ENCODE measurements around the gene RPS6KA2. TPM values are rescaled to one million over a fixed set of nuclear protein-coding genes. Genes with fewer than 3 reads are reported as not detected.

RPS6KA2 gene
- total and polyA plus RNA-seq, 2 experiments from 2014 or later = 19.3 to 24.0 TPM

- Histone ChIP-seq H3K27me3 (no peaks in the 10 kb centered on the region), H3K4me1 (ENCODE audit: low read depth) (no peaks in the 10 kb centered on the region), H3K27ac (no peak overlapping the region), H3K4me3 (no peak overlapping the region), H3K36me3 (no peaks in the 10 kb centered on the region), H3K9me3 (ENCODE audit: low read depth) (no peaks in the 10 kb centered on the region)
- DNase-seq (ENCODE audit: low read depth in 1 of 2, low spot score in 1 of 2) = peak in 1 of 2 donors; percentile 12
- no peak for TF ChIP-seq CTCF (IDR thresholded peaks at IDR 0.05; ENCODE audit: low read depth, low read length)
Measured at GRCh38 chr6:166579237-166579850, 47.7 kb downstream of the RPS6KA2 start.

- H3K27me3 ChIP-seq = no peaks in the 10 kb centered on the region
- H3K36me3 ChIP-seq = no peaks in the 10 kb centered on the region
- no peak for TF ChIP-seq CTCF (IDR thresholded peaks at IDR 0.05; ENCODE audit: low read depth, low read length)
- no peaks in the 10 kb centered on the region for H3K4me1 ChIP-seq (ENCODE audit: low read depth)
- H3K9me3 ChIP-seq (ENCODE audit: low read depth) = no peaks in the 10 kb centered on the region
- H3K4me3 ChIP-seq = no peak overlapping the region
- H3K27ac ChIP-seq = no peak overlapping the region
- DNase-seq (ENCODE audit: low read depth in 1 of 2, low spot score in 1 of 2) = no peak
Measured at GRCh38 chr6:166578536-166579236, 48.4 kb downstream of the RPS6KA2 start.

GRCh38 chr6:166575205-166575604 lies 51.8 kb downstream of the RPS6KA2 start:
- Histone ChIP-seq H3K4me1 (ENCODE audit: low read depth) (peaks cover 5% of the 10 kb centered on the region), H3K36me3 (no peaks in the 10 kb centered on the region), H3K27me3 (no peaks in the 10 kb centered on the region), H3K9me3 (ENCODE audit: low read depth) (no peaks in the 10 kb centered on the region), H3K27ac (no peak overlapping the region), H3K4me3 (no peak overlapping the region)
- DNase-seq (ENCODE audit: low read depth in 1 of 2, low spot score in 1 of 2) = peak in 1 of 2 donors; percentile 34
- TF ChIP-seq CTCF (IDR thresholded peaks at IDR 0.05; ENCODE audit: low read depth, low read length) = no peak

GRCh38 chr6:166573511-166574216 lies 53.4 kb downstream of the RPS6KA2 start:
- no peak for TF ChIP-seq CTCF (IDR thresholded peaks at IDR 0.05; ENCODE audit: low read depth, low read length)
- Histone ChIP-seq H3K36me3 (no peaks in the 10 kb centered on the region), H3K27me3 (no peaks in the 10 kb centered on the region), H3K9me3 (ENCODE audit: low read depth) (no peaks in the 10 kb centered on the region), H3K4me1 (ENCODE audit: low read depth) (peaks cover 5% of the 10 kb centered on the region), H3K27ac (no peak overlapping the region), H3K4me3 (no peak overlapping the region)
- DNase-seq (ENCODE audit: low read depth in 1 of 2, low spot score in 1 of 2) = no peak

- no peak for TF ChIP-seq CTCF (IDR thresholded peaks at IDR 0.05; ENCODE audit: low read depth, low read length)
- Histone ChIP-seq H3K9me3 (ENCODE audit: low read depth) (no peaks in the 10 kb centered on the region), H3K27me3 (no peaks in the 10 kb centered on the region), H3K36me3 (no peaks in the 10 kb centered on the region), H3K27ac (no peak overlapping the region), H3K4me3 (no peak overlapping the region), H3K4me1 (ENCODE audit: low read depth) (peaks cover 5% of the 10 kb centered on the region)
- DNase-seq (ENCODE audit: low read depth in 1 of 2, low spot score in 1 of 2) = peak; percentile 25 to 42
Measured at GRCh38 chr6:166572370-166573261, 54.4 kb downstream of the RPS6KA2 start.
